ENCODE data around the gene ANKRD13A.
"Not testable (repeated sequence)": the region's sequence is repeated elsewhere in the genome, so short reads cannot be mapped to it uniquely, and the experiment has no call there.

Gene ANKRD13A

GRCh38 chr12:110084314-110085015 lies 85.2 kb downstream of the ANKRD13A start:
- no peaks in the 10 kb centered on the region for H3K79me2 ChIP-seq (ENCODE audit: insufficient read depth, low read depth)
- H2AFZ ChIP-seq (ENCODE audit: low read depth), result no peak overlapping the region
- H3K36me3 ChIP-seq (ENCODE audit: insufficient read depth), result no peaks in the 10 kb centered on the region
- TF ChIP-seq CTCF (conservative IDR thresholded peaks at IDR 0.05; ENCODE audit: low read depth, low read length), result no peak
- H4K20me1 ChIP-seq (ENCODE audit: insufficient read depth), result no peaks in the 10 kb centered on the region
- no peak overlapping the region for H3K4me3 ChIP-seq (IDR thresholded peaks at IDR 0.05; ENCODE audit: insufficient read depth, low read depth, low read length)
- H3K4me2 ChIP-seq, result no peak overlapping the region
- peaks cover 12% of the 10 kb centered on the region for H3K4me1 ChIP-seq (ENCODE audit: low read depth, poor library complexity, severe bottlenecking)
- no peak overlapping the region for H3K27ac ChIP-seq
- no peaks in the 10 kb centered on the region for H3K27me3 ChIP-seq (ENCODE audit: insufficient read depth, low read depth)
- H3K9ac ChIP-seq, result no peak overlapping the region

GRCh38 chr12:110088216-110088615 lies 89.0 kb downstream of the ANKRD13A start:
- H2AFZ ChIP-seq (ENCODE audit: low read depth); H3K79me2 ChIP-seq (ENCODE audit: insufficient read depth, low read depth); H4K20me1 ChIP-seq (ENCODE audit: insufficient read depth); H3K27me3 ChIP-seq (ENCODE audit: insufficient read depth, low read depth); H3K27ac ChIP-seq; H3K4me3 ChIP-seq (IDR thresholded peaks at IDR 0.05; ENCODE audit: insufficient read depth, low read depth, low read length); H3K4me1 ChIP-seq (ENCODE audit: low read depth, poor library complexity, severe bottlenecking); H3K36me3 ChIP-seq (ENCODE audit: insufficient read depth); H3K4me2 ChIP-seq; H3K9ac ChIP-seq: not testable (repeated sequence)

- Histone ChIP-seq H3K4me2 (no peak overlapping the region), H4K20me1 (ENCODE audit: insufficient read depth) (no peaks in the 10 kb centered on the region), H3K27ac (no peak overlapping the region), H3K27me3 (ENCODE audit: insufficient read depth, low read depth) (no peaks in the 10 kb centered on the region), H2AFZ (ENCODE audit: low read depth) (no peak overlapping the region), H3K79me2 (ENCODE audit: insufficient read depth, low read depth) (no peaks in the 10 kb centered on the region), H3K4me1 (ENCODE audit: low read depth, poor library complexity, severe bottlenecking) (no peaks in the 10 kb centered on the region), H3K36me3 (ENCODE audit: insufficient read depth) (no peaks in the 10 kb centered on the region), H3K4me3 (IDR thresholded peaks at IDR 0.05; ENCODE audit: insufficient read depth, low read depth, low read length) (no peak overlapping the region), H3K9ac (no peak overlapping the region)
- no peak for TF ChIP-seq CTCF (conservative IDR thresholded peaks at IDR 0.05; ENCODE audit: low read depth, low read length)
These were observed 89.7 kb downstream of the ANKRD13A start for GRCh38 chr12:110088936-110089335.
